Astrocyte (in vitro differentiated cells and primary cell): Measurements from ENCODE around the gene SMARCA2. TPM values are rescaled to one million over a fixed set of nuclear protein-coding genes. Genes with fewer than 3 reads are reported as not detected.
A peak's percentile ranks its signal among the peaks of the same experiment; 100 is the strongest.

ENCODE experiments used
- DNase-seq: peaks from one replicate; pipeline ENCODE4 v3.0.0-alpha.2; 2010; ENCODE audit warnings: low read depth
- FAIRE-seq: peaks from 2 replicates; lab custom pipeline; 2011; peaks lifted over from hg19 to GRCh38; lab: Jason Lieb, UNC
- H2AFZ ChIP-seq: 2 replicates; pipeline ENCODE4 v1.6.0; 2012; ENCODE audit warnings: low read depth, low read length, inconsistent platforms
- H3K27ac ChIP-seq: 2 replicates; pipeline ENCODE4 v1.5.1; 2011; ENCODE audit warnings: low read depth, low read length, inconsistent platforms
- H3K27me3 ChIP-seq: 2 replicates; pipeline ENCODE4 v1.6.0; 2011; ENCODE audit warnings: low read length, inconsistent platforms; ENCODE audit not compliant: insufficient read depth
- H3K36me3 ChIP-seq: 2 replicates; pipeline ENCODE4 v1.5.1; 2011; ENCODE audit warnings: low read length, inconsistent platforms; ENCODE audit not compliant: insufficient read depth
- H3K4me1 ChIP-seq: 2 replicates; pipeline ENCODE4 v1.5.1; 2011; ENCODE audit warnings: low read length, inconsistent platforms; ENCODE audit not compliant: insufficient read depth
- H3K4me2 ChIP-seq: 2 replicates; pipeline ENCODE4 v1.6.0; 2012; ENCODE audit warnings: low read length, inconsistent platforms
- H3K4me3 ChIP-seq: 2 replicates; pipeline ENCODE4 v1.5.1; 2011; ENCODE audit warnings: low read depth, mild to moderate bottlenecking, low read length, inconsistent platforms; ENCODE audit not compliant: insufficient read depth
- H3K79me2 ChIP-seq: 2 replicates; pipeline ENCODE4 v1.6.0; 2012; ENCODE audit warnings: mild to moderate bottlenecking, low read length, inconsistent platforms; ENCODE audit not compliant: insufficient read depth
- H3K9ac ChIP-seq: 2 replicates; pipeline ENCODE4 v1.6.0; 2012; ENCODE audit warnings: mild to moderate bottlenecking, low read length, inconsistent platforms
- H3K9me3 ChIP-seq: 2 replicates; pipeline ENCODE4 v1.5.1; 2012; ENCODE audit warnings: low read depth, mild to moderate bottlenecking, low read length, inconsistent platforms; ENCODE audit not compliant: insufficient read depth
- H4K20me1 ChIP-seq: 2 replicates; pipeline ENCODE4 v1.6.0; 2012; ENCODE audit warnings: low read length, inconsistent platforms; ENCODE audit not compliant: insufficient read depth
- H3K27ac Mint-ChIP-seq: one replicate; pipeline ENCODE4 v1.8.0; 2021; ENCODE audit warnings: mild to moderate bottlenecking, mixed read lengths; ENCODE audit not compliant: unreplicated experiment
- H3K27me3 Mint-ChIP-seq: one replicate; pipeline ENCODE4 v1.8.0; 2021; ENCODE audit warnings: low read depth, mixed read lengths; ENCODE audit not compliant: unreplicated experiment
- H3K36me3 Mint-ChIP-seq: one replicate; pipeline ENCODE4 v1.8.0; 2021; ENCODE audit warnings: low read depth, mixed read lengths; ENCODE audit not compliant: unreplicated experiment
- H3K4me1 Mint-ChIP-seq: one replicate; pipeline ENCODE4 v1.8.0; 2021; ENCODE audit warnings: low read depth, mixed read lengths; ENCODE audit not compliant: unreplicated experiment
- H3K4me3 Mint-ChIP-seq: one replicate; pipeline ENCODE4 v1.8.0; 2021; ENCODE audit warnings: mild to moderate bottlenecking, moderate library complexity, mixed read lengths; ENCODE audit not compliant: unreplicated experiment
- H3K9me3 Mint-ChIP-seq: one replicate; pipeline ENCODE4 v1.8.0; 2021; ENCODE audit warnings: mild to moderate bottlenecking, mixed read lengths; ENCODE audit not compliant: unreplicated experiment
- EZH2 ChIP-seq: IDR thresholded peaks from 2 replicates; pipeline ENCODE4 v1.6.1; 2012; ENCODE audit warnings: mild to moderate bottlenecking, low read length, inconsistent platforms; ENCODE audit not compliant: insufficient read depth
- total RNA-seq: library from RNA; stranded (reverse); gene quantifications from 2 replicates; pipeline ENCODE4 v1.2.1, GENCODE V29; 2021
- TF ChIP-seq, protein P1 (sequence below): IDR thresholded peaks from 2 replicates; pipeline ENCODE4 v1.5.1; 2011; ENCODE audit warnings: low read depth, mild to moderate bottlenecking, inconsistent platforms, low read length, moderate library complexity; ENCODE audit not compliant: insufficient read depth

SMARCA2 gene
- total RNA-seq, 1 donor from 2014 or later: 54.2 TPM

DNA sequence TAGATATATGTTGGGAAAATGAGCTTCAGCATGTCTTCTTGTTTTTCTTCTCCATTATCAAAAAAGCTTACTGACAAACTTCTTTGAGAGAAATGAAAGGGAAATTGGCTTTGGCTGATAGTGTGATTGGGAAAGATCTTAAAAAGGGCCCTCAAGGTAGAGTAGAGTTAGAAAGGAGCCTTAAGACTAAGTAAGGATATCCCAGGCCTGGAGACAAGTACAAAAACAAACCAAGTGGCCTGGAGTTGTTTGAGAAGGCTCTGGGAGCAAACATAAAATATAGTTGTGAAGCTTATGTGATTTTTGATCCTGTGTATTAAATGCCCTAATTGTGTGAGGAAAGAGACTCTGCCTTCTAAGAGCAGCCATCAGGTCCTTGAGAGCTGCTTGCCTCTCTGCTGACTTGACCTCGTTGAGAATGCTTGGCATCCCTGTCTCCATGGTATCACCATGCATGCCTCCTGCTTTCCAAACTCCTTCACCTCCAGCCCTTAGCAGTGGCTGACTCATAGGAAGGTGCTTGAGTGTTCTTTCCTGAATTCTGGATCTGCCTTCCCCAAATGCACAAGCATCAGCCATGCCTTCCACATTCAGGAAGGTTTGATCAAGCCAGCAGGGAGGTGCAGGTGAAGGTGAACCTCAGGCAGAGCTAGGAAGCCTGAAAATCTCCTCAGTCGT, 78.9 kb downstream of the SMARCA2 start:
- H3K9me3 Mint-ChIP-seq: no peaks in the 10 kb centered on the region
- no peak overlapping the region for H2AFZ ChIP-seq
- H3K27me3 ChIP-seq: no peaks in the 10 kb centered on the region
- FAIRE-seq: peak; percentile 76
- H4K20me1 ChIP-seq: no peaks in the 10 kb centered on the region
- H3K79me2 ChIP-seq: no peaks in the 10 kb centered on the region
- no peak overlapping the region for H3K27ac ChIP-seq
- H3K4me2 ChIP-seq: no peak overlapping the region
- no peak overlapping the region for H3K9ac ChIP-seq
- DNase-seq: peak; percentile 74
- peaks cover 7% of the 10 kb centered on the region for H3K4me1 Mint-ChIP-seq
- peaks cover 7% of the 10 kb centered on the region for H3K4me1 ChIP-seq
- no peaks in the 10 kb centered on the region for H3K27me3 Mint-ChIP-seq
- peaks cover 19% of the 10 kb centered on the region for H3K36me3 ChIP-seq
- peak overlapping the region; percentile 6 for H3K4me3 Mint-ChIP-seq
- peak overlapping the region; percentile 59 for H3K27ac Mint-ChIP-seq
- no peaks in the 10 kb centered on the region for H3K9me3 ChIP-seq
- H3K36me3 Mint-ChIP-seq: peaks cover 8% of the 10 kb centered on the region
- TF ChIP-seq, protein P1, sequence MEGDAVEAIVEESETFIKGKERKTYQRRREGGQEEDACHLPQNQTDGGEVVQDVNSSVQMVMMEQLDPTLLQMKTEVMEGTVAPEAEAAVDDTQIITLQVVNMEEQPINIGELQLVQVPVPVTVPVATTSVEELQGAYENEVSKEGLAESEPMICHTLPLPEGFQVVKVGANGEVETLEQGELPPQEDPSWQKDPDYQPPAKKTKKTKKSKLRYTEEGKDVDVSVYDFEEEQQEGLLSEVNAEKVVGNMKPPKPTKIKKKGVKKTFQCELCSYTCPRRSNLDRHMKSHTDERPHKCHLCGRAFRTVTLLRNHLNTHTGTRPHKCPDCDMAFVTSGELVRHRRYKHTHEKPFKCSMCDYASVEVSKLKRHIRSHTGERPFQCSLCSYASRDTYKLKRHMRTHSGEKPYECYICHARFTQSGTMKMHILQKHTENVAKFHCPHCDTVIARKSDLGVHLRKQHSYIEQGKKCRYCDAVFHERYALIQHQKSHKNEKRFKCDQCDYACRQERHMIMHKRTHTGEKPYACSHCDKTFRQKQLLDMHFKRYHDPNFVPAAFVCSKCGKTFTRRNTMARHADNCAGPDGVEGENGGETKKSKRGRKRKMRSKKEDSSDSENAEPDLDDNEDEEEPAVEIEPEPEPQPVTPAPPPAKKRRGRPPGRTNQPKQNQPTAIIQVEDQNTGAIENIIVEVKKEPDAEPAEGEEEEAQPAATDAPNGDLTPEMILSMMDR: no peak
- TF ChIP-seq EZH2: no peak
- no peak overlapping the region for H3K4me3 ChIP-seq

DNA sequence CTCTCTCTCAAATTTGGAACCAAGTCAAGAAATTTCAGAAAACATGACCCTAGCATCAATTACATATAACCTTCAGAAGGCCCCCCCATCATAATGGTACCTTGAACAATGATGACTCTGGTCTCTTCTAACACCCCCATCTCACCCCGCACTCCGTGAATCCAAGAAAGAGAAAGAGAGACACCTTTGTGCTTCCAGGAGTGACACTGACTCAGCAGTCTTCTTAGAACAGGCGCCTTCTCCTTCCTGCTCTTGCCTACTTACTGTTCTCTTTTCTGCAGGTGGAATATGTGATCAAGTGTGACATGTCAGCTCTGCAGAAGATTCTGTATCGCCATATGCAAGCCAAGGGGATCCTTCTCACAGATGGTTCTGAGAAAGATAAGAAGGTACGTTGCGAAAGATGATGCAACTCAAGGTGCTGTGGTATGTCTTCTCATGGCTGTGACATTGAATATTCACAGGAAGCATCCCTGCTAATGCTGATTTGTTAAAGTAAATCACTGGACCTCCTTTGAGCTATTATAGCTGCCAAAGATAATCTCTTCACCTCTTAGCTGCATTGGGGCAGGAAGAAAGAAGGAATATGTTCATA, 81.3 kb downstream of the SMARCA2 start:
- DNase-seq (no peak), FAIRE-seq (no peak)
- H4K20me1 ChIP-seq: no peaks in the 10 kb centered on the region
- no peak overlapping the region for H3K27ac ChIP-seq
- H3K27me3 ChIP-seq: no peaks in the 10 kb centered on the region
- peaks cover 7% of the 10 kb centered on the region for H3K4me1 Mint-ChIP-seq
- TF ChIP-seq, protein P1: no peak
- TF ChIP-seq EZH2: no peak
- no peaks in the 10 kb centered on the region for H3K79me2 ChIP-seq
- H3K27ac Mint-ChIP-seq: no peak overlapping the region
- H3K36me3 ChIP-seq: peaks cover 14% of the 10 kb centered on the region
- H3K36me3 Mint-ChIP-seq: peaks cover 12% of the 10 kb centered on the region
- no peaks in the 10 kb centered on the region for H3K9me3 ChIP-seq
- H3K9ac ChIP-seq: no peak overlapping the region
- H3K4me3 Mint-ChIP-seq: no peak overlapping the region
- H3K4me3 ChIP-seq: no peak overlapping the region
- H3K9me3 Mint-ChIP-seq: no peaks in the 10 kb centered on the region
- no peaks in the 10 kb centered on the region for H3K27me3 Mint-ChIP-seq
- peaks cover 7% of the 10 kb centered on the region for H3K4me1 ChIP-seq
- H2AFZ ChIP-seq: no peak overlapping the region
- no peak overlapping the region for H3K4me2 ChIP-seq

DNA sequence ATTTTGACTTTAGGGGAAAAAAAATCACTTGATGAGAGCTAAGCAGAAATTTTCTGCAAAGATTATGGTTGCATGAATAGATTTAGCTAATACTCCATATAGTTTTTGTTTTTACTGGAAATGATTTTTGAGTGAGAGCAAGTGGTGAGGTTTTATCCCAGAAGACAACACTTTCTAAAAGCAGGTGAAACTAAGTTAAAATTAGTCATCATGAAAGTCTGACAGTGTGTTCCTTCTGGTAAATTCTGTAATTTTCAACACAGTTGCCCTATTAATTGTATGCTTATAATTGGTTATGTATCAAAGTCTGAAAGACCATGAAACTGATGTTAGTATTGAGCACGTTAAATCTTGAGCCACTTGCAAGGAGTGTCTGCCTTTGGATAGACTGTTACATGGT, 91.5 kb downstream of the SMARCA2 start:
- Histone ChIP-seq H3K9me3 (no peaks in the 10 kb centered on the region), H3K36me3 (peaks cover 3% of the 10 kb centered on the region), H3K79me2 (no peaks in the 10 kb centered on the region), H3K4me3 (no peak overlapping the region), H3K27me3 (no peaks in the 10 kb centered on the region), H3K4me1 (peaks cover 19% of the 10 kb centered on the region), H3K9ac (no peak overlapping the region), H2AFZ (no peak overlapping the region), H3K4me2 (no peak overlapping the region), H4K20me1 (no peaks in the 10 kb centered on the region), H3K27ac (no peak overlapping the region)
- TF ChIP-seq, protein P1: no peak
- no peak for TF ChIP-seq EZH2
- no peak overlapping the region for H3K27ac Mint-ChIP-seq
- DNase-seq (no peak), FAIRE-seq (no peak)
- H3K36me3 Mint-ChIP-seq: peaks cover 4% of the 10 kb centered on the region
- peaks cover 9% of the 10 kb centered on the region for H3K4me1 Mint-ChIP-seq
- no peaks in the 10 kb centered on the region for H3K9me3 Mint-ChIP-seq
- no peak overlapping the region for H3K4me3 Mint-ChIP-seq
- H3K27me3 Mint-ChIP-seq: no peaks in the 10 kb centered on the region
